ENCODE measurements around the gene RPL37.

The RPL37 gene

GRCh38 chr5:40860711-40861110 is 25.7 kb upstream of the RPL37 start:
- no peak for TF ChIP-seq EP300 (IDR thresholded peaks at IDR 0.05; ENCODE audit: borderline replicate concordance)
- no peak for TF ChIP-seq ZBTB7A (IDR thresholded peaks at IDR 0.05; ENCODE audit: low read depth)
- no peak for TF ChIP-seq EGR1 (IDR thresholded peaks at IDR 0.05)
- TF ChIP-seq YY1 (IDR thresholded peaks at IDR 0.05; ENCODE audit: low read depth), result no peak
- TF ChIP-seq MAX (IDR thresholded peaks at IDR 0.05), result no peak
- no peak for TF ChIP-seq TCF12 (IDR thresholded peaks at IDR 0.05; ENCODE audit: low read depth)
- no peak for TF ChIP-seq REST (IDR thresholded peaks at IDR 0.05; ENCODE audit: low read depth)
- no peak for TF ChIP-seq RAD21 (IDR thresholded peaks at IDR 0.05; ENCODE audit: low read depth)
- no peak for TF ChIP-seq NFIC (IDR thresholded peaks at IDR 0.05)
- no peak for TF ChIP-seq TEAD4 (IDR thresholded peaks at IDR 0.05)
- TF ChIP-seq TAF1 (IDR thresholded peaks at IDR 0.05; ENCODE audit: low read depth), result no peak
- no peak for TF ChIP-seq CREB1 (IDR thresholded peaks at IDR 0.05; ENCODE audit: low read depth)
- no peak for TF ChIP-seq FOXM1 (IDR thresholded peaks at IDR 0.05; ENCODE audit: borderline replicate concordance, low read depth)
- TF ChIP-seq USF1 (IDR thresholded peaks at IDR 0.05), result no peak

- TF ChIP-seq REST (IDR thresholded peaks at IDR 0.05; ENCODE audit: low read depth) (no peak), YY1 (IDR thresholded peaks at IDR 0.05; ENCODE audit: low read depth) (no peak), TEAD4 (IDR thresholded peaks at IDR 0.05) (no peak), EGR1 (IDR thresholded peaks at IDR 0.05) (no peak)
Measured at GRCh38 chr5:40853632-40854192, 18.7 kb upstream of the RPL37 start.

- TF ChIP-seq NFIC (IDR thresholded peaks at IDR 0.05) (no peak), TEAD4 (IDR thresholded peaks at IDR 0.05) (no peak), CEBPB (IDR thresholded peaks at IDR 0.05) (no peak), EGR1 (IDR thresholded peaks at IDR 0.05) (no peak), YY1 (IDR thresholded peaks at IDR 0.05; ENCODE audit: low read depth) (no peak), RAD21 (IDR thresholded peaks at IDR 0.05; ENCODE audit: low read depth) (no peak)
Measured at GRCh38 chr5:40847525-40847924, 12.5 kb upstream of the RPL37 start.

- no peak for TF ChIP-seq EGR1 (IDR thresholded peaks at IDR 0.05)
- no peak for TF ChIP-seq TCF12 (IDR thresholded peaks at IDR 0.05; ENCODE audit: low read depth)
- TF ChIP-seq NFIC (IDR thresholded peaks at IDR 0.05), result no peak
- TF ChIP-seq REST (IDR thresholded peaks at IDR 0.05; ENCODE audit: low read depth), result no peak
- TF ChIP-seq TAF1 (IDR thresholded peaks at IDR 0.05; ENCODE audit: low read depth), result no peak
- TF ChIP-seq MAX (IDR thresholded peaks at IDR 0.05), result no peak
- TF ChIP-seq ZBTB7A (IDR thresholded peaks at IDR 0.05; ENCODE audit: low read depth), result no peak
- no peak for TF ChIP-seq YY1 (IDR thresholded peaks at IDR 0.05; ENCODE audit: low read depth)
- no peak for TF ChIP-seq EP300 (IDR thresholded peaks at IDR 0.05; ENCODE audit: borderline replicate concordance)
- TF ChIP-seq USF1 (IDR thresholded peaks at IDR 0.05), result no peak
Measured at GRCh38 chr5:40846371-40846770, 11.3 kb upstream of the RPL37 start.

- TF ChIP-seq MAX (IDR thresholded peaks at IDR 0.05), result no peak
- no peak for TF ChIP-seq RAD21 (IDR thresholded peaks at IDR 0.05; ENCODE audit: low read depth)
- no peak for TF ChIP-seq FOXM1 (IDR thresholded peaks at IDR 0.05; ENCODE audit: borderline replicate concordance, low read depth)
- no peak for TF ChIP-seq ZBTB7A (IDR thresholded peaks at IDR 0.05; ENCODE audit: low read depth)
- no peak for TF ChIP-seq YY1 (IDR thresholded peaks at IDR 0.05; ENCODE audit: low read depth)
- TF ChIP-seq EP300 (IDR thresholded peaks at IDR 0.05; ENCODE audit: borderline replicate concordance), result no peak
- TF ChIP-seq TEAD4 (IDR thresholded peaks at IDR 0.05), result no peak
- TF ChIP-seq CEBPB (IDR thresholded peaks at IDR 0.05), result no peak
- no peak for TF ChIP-seq TCF12 (IDR thresholded peaks at IDR 0.05; ENCODE audit: low read depth)
- TF ChIP-seq CREB1 (IDR thresholded peaks at IDR 0.05; ENCODE audit: low read depth), result no peak
- no peak for TF ChIP-seq EGR1 (IDR thresholded peaks at IDR 0.05)
- TF ChIP-seq NFIC (IDR thresholded peaks at IDR 0.05), result no peak
- no peak for TF ChIP-seq TAF1 (IDR thresholded peaks at IDR 0.05; ENCODE audit: low read depth)
- no peak for TF ChIP-seq REST (IDR thresholded peaks at IDR 0.05; ENCODE audit: low read depth)
- no peak for TF ChIP-seq USF1 (IDR thresholded peaks at IDR 0.05)
Measured at GRCh38 chr5:40844565-40844964, 9.5 kb upstream of the RPL37 start.

All from Ishikawa (cell line).